ENCODE data around the gene CTU2. TPM values are rescaled to one million over a fixed set of nuclear protein-coding genes. Genes with fewer than 3 reads are reported as not detected.

The CTU2 gene
- total and polyA plus RNA-seq, 2 experiments from 2014 or later: 5.9 to 19.5 TPM

DNA sequence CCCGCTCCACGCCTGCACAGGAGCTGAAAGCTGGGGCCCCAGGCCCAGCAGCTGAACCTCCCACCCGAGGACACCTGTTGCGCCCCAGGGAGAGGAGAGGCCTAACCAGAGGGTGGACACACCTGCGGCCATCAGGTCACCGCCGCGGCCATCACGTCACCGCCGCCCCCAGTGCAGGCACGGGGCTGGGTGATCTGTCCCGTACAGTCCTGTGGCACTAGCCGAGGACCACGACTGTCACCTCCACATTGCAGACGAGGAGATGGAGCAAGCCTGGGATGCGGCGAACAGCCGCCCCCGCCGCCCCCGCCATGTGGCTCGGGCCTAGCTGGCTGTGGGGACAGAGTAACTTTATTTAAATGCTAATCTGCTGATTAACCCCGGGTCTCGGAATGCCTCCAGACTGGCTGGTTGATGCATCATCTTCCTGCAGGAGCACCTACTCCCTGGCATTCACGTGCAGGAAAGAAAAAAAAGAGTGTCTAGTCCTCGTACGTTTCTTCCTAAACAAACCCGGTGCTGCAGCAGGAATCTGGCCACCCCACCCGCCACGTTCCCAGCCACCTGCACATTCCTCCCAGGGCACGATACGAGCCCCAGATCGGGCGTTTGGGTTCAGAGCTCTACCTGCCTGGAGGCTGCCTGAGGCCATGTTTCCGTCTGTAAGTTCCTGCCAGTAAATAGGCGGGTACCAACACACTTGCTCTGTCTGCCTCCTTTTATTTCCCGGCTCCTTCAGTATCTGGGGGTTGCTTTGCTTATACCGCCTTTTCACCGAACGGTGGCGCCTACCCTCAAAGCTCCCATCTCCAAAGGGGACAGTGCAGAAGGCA is 48.8 kb downstream of the CTU2 start:
- Histone ChIP-seq H3K4me1 (ENCODE audit: insufficient read depth) (peaks cover 16% of the 10 kb centered on the region), H3K4me2 (no peak overlapping the region), H3K27me3 (no peaks in the 10 kb centered on the region), H2AFZ (no peak overlapping the region), H3K9me2 (replicated peaks; ENCODE audit: insufficient read depth) (no peaks in the 10 kb centered on the region), H4K20me1 (ENCODE audit: insufficient read depth, poor library complexity, severe bottlenecking) (peaks cover 7% of the 10 kb centered on the region), H3K36me3 (replicated peaks; ENCODE audit: insufficient read depth, low read depth) (no peaks in the 10 kb centered on the region), H3K79me2 (peaks cover 9% of the 10 kb centered on the region), H3K27ac (no peak overlapping the region), H3K9me3 (ENCODE audit: low read depth) (no peaks in the 10 kb centered on the region), H3K4me3 (no peak overlapping the region)
- 70% methylated on average over 34 of the region's 42 CpGs for WGBS (ENCODE audit: low lambda C conversion rate, missing lambda C conversion rate)
- DNase-seq (ENCODE audit: low spot score): peak; percentile 68
- TF ChIP-seq, protein P1, sequence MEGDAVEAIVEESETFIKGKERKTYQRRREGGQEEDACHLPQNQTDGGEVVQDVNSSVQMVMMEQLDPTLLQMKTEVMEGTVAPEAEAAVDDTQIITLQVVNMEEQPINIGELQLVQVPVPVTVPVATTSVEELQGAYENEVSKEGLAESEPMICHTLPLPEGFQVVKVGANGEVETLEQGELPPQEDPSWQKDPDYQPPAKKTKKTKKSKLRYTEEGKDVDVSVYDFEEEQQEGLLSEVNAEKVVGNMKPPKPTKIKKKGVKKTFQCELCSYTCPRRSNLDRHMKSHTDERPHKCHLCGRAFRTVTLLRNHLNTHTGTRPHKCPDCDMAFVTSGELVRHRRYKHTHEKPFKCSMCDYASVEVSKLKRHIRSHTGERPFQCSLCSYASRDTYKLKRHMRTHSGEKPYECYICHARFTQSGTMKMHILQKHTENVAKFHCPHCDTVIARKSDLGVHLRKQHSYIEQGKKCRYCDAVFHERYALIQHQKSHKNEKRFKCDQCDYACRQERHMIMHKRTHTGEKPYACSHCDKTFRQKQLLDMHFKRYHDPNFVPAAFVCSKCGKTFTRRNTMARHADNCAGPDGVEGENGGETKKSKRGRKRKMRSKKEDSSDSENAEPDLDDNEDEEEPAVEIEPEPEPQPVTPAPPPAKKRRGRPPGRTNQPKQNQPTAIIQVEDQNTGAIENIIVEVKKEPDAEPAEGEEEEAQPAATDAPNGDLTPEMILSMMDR (IDR thresholded peaks at IDR 0.05; ENCODE audit: poor library complexity): peak; percentile 48
- TF ChIP-seq EZH2 (IDR thresholded peaks at IDR 0.05; ENCODE audit: borderline replicate concordance): no peak

DNA sequence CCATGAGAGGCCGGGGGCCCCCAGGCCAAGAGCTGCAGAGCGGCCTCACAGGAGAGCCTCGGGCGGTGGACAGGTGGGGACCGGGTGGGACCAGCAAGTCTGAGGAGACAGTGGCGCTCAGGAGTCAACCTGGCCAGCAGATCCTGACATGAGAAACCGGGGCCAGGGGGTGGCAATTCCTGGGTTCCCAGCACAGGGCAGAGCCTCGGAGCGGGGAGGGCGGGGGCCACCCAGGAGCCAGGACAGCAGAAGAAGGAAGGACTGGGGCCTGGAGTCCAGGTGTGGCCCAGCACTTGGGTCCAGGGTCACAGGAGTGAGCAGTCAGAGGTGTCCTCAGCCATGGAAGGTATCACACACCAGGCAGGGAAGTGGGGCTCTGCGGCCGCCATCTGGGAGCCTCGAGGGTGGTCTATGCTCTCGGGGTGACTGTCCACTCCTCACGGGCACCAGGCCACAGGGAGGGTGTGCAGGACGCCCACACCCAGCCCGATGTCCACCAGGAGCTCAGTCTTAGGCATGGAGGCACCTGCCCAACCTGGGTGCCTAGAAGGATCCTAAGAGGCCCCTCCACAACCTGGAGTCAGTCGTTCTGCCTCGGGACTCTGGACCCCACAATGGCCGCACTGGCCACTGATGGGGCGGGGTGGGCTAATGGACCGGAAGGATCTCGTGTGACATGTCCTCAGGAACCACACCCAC is 49.6 kb downstream of the CTU2 start:
- H3K9me3 ChIP-seq (ENCODE audit: low read depth): no peaks in the 10 kb centered on the region
- no peaks in the 10 kb centered on the region for H3K27me3 ChIP-seq
- no peaks in the 10 kb centered on the region for H3K9me2 ChIP-seq (replicated peaks; ENCODE audit: insufficient read depth)
- no peak overlapping the region for H3K27ac ChIP-seq
- peaks cover 7% of the 10 kb centered on the region for H4K20me1 ChIP-seq (ENCODE audit: insufficient read depth, poor library complexity, severe bottlenecking)
- TF ChIP-seq EZH2phosphoT487 (IDR thresholded peaks at IDR 0.05; ENCODE audit: low read depth, severe bottlenecking, unreplicated experiment) (no peak), EZH2 (IDR thresholded peaks at IDR 0.05; ENCODE audit: borderline replicate concordance) (no peak)
- TF ChIP-seq, protein P1 (IDR thresholded peaks at IDR 0.05; ENCODE audit: poor library complexity): no peak
- DNase-seq (ENCODE audit: low spot score): no peak
- H3K4me1 ChIP-seq (ENCODE audit: insufficient read depth): peaks cover 23% of the 10 kb centered on the region
- WGBS (ENCODE audit: low lambda C conversion rate, missing lambda C conversion rate): 83% methylated on average over 19 of the region's 23 CpGs
- H3K4me3 ChIP-seq: no peak overlapping the region
- H3K4me2 ChIP-seq: no peak overlapping the region
- H2AFZ ChIP-seq: no peak overlapping the region
- peaks cover 9% of the 10 kb centered on the region for H3K79me2 ChIP-seq
- no peaks in the 10 kb centered on the region for H3K36me3 ChIP-seq (replicated peaks; ENCODE audit: insufficient read depth, low read depth)

DNA sequence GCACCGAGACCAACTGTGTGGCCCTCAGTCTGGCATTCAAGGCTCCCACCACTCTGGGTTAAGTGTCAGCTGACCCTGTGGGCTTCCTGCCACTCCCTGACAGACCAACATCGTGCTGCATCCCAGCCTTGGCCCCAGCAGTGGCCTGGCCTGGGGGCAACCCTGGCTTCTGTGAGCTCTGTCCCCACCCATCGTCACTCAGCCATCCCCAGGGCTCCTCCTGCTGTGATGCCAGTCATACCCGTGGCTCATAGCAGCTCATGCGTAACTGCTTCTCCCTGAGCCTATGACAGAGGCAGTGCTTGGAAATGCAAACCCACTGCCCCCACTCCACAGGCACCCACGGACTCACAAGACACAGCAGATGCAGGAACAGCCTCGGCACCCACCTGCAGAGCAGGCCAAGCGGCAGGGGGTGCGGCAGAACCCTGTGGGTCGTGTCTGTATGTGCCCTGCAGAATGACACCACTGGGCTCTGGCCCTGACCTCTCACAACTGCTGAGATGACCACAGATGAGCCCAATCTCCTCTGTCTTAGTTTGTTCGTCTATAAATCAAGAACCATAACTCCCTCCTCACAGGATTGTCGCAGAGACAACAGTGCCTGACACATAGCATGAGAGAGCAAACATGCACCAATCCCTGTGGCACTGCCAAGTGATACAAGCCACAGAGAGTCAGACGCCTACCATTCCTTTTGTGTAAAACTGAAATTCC is 52.1 kb downstream of the CTU2 start:
- 95% methylated on average over 13 of the region's 13 CpGs for WGBS (ENCODE audit: low lambda C conversion rate, missing lambda C conversion rate)
- no peak overlapping the region for H3K4me3 ChIP-seq
- no peak overlapping the region for H2AFZ ChIP-seq
- H3K9me2 ChIP-seq (replicated peaks; ENCODE audit: insufficient read depth): no peaks in the 10 kb centered on the region
- H4K20me1 ChIP-seq (ENCODE audit: insufficient read depth, poor library complexity, severe bottlenecking): peaks cover 7% of the 10 kb centered on the region
- H3K36me3 ChIP-seq (replicated peaks; ENCODE audit: insufficient read depth, low read depth): no peaks in the 10 kb centered on the region
- no peak for DNase-seq (ENCODE audit: low spot score)
- peaks cover 19% of the 10 kb centered on the region for H3K79me2 ChIP-seq
- peaks cover 32% of the 10 kb centered on the region for H3K4me1 ChIP-seq (ENCODE audit: insufficient read depth)
- no peak overlapping the region for H3K4me2 ChIP-seq
- TF ChIP-seq, protein P1 (IDR thresholded peaks at IDR 0.05; ENCODE audit: poor library complexity): no peak
- TF ChIP-seq EZH2 (IDR thresholded peaks at IDR 0.05; ENCODE audit: borderline replicate concordance) (no peak), EZH2phosphoT487 (IDR thresholded peaks at IDR 0.05; ENCODE audit: low read depth, severe bottlenecking, unreplicated experiment) (no peak)
- H3K27me3 ChIP-seq: no peaks in the 10 kb centered on the region
- no peaks in the 10 kb centered on the region for H3K9me3 ChIP-seq (ENCODE audit: low read depth)
- H3K27ac ChIP-seq: no peak overlapping the region

Data from hepatocyte (in vitro differentiated cells).